Dedifferentiated amniotic fluid mesenchymal stem cell (primary cell): Measurements from ENCODE around the gene DMRT1.

ENCODE experiments used
- DNase-seq: peaks from one replicate; pipeline ENCODE4 v3.0.0-alpha.2; 2016; ENCODE audit errors: extremely low spot score

Gene DMRT1

GRCh38 chr9:970151-970996 is 128.9 kb downstream of the DMRT1 start:
- DNase-seq, result no peak

- DNase-seq, result no peak
Observed at GRCh38 chr9:971901-972500, 130.5 kb downstream of the DMRT1 start.

GRCh38 chr9:972501-973294 is 131.2 kb downstream of the DMRT1 start:
- no peak for DNase-seq

- DNase-seq, result no peak
Observed at GRCh38 chr9:973295-973834, 131.9 kb downstream of the DMRT1 start.

GRCh38 chr9:974031-974995 is 132.8 kb downstream of the DMRT1 start:
- no peak for DNase-seq

GRCh38 chr9:974996-975739 is 133.7 kb downstream of the DMRT1 start:
- DNase-seq, result no peak

- no peak for DNase-seq
Observed at GRCh38 chr9:975740-976257, 134.3 kb downstream of the DMRT1 start.

GRCh38 chr9:976258-976942 is 134.9 kb downstream of the DMRT1 start, which contains the start of gene DMRT3:
DMRT3 (plus strand) TSS chr9:976655; CDS start chr9:977002, 347 bp downstream.
- DNase-seq, result no peak

GRCh38 chr9:976943-977837 is 135.7 kb downstream of the DMRT1 start:
- no peak for DNase-seq

GRCh38 chr9:977838-978830 is 136.6 kb downstream of the DMRT1 start:
- no peak for DNase-seq

- DNase-seq, result no peak
Observed at GRCh38 chr9:979983-980382, 138.5 kb downstream of the DMRT1 start.

GRCh38 chr9:980640-981039 is 139.1 kb downstream of the DMRT1 start:
- DNase-seq, result no peak

- DNase-seq, result no peak
Observed at GRCh38 chr9:981491-981898, 140.0 kb downstream of the DMRT1 start.

- no peak for DNase-seq
Observed at GRCh38 chr9:982394-983230, 141.1 kb downstream of the DMRT1 start.

- no peak for DNase-seq
Observed at GRCh38 chr9:994005-994404, 152.5 kb downstream of the DMRT1 start.

GRCh38 chr9:995192-995591 is 153.7 kb downstream of the DMRT1 start:
- no peak for DNase-seq
